Thoracic aorta (tissue), 2 donors: ENCODE data around the gene DENND2A. TPM values are rescaled to one million over a fixed set of nuclear protein-coding genes. Genes with fewer than 3 reads are reported as not detected.

ENCODE experiments used
- ATAC-seq: fragments of 150-250 bp; one replicate; pipeline ENCODE4 v1.8.0; 2017; ENCODE audit warnings: low read depth; ENCODE audit not compliant: insufficient number of reproducible peaks, low FRiP score
- DNase-seq: peaks from one replicate; pipeline ENCODE4 v3.0.0-alpha.2; 2020; ENCODE audit warnings: low spot score
- H3K27ac ChIP-seq, 2 donors: fragments of 200-600 bp; sonication (generic); 1 replicate in 1 of 2; 2 replicates in 1 of 2; pipeline ENCODE4 v1.5.1; 2016; ENCODE audit warnings: mild to moderate bottlenecking in 2 of 2, moderate library complexity in 2 of 2
- H3K27me3 ChIP-seq: fragments of 200-600 bp; sonication (generic); replicated peaks from 2 replicates; pipeline ENCODE4 v1.6.0; 2016; ENCODE audit warnings: mild to moderate bottlenecking; ENCODE audit not compliant: insufficient read depth
- H3K36me3 ChIP-seq: fragments of 200-600 bp; sonication (generic); one replicate; pipeline ENCODE4 v1.5.1; 2016
- H3K4me1 ChIP-seq, 2 donors: fragments of 200-600 bp; sonication (generic); 1 replicate in 1 of 2; 2 replicates in 1 of 2; pipeline versions ENCODE4 v1.5.1 to v1.6.0; 2016; ENCODE audit warnings: low read depth in 2 of 2, mild to moderate bottlenecking in 1 of 2; ENCODE audit not compliant: control insufficient read depth in 1 of 2
- H3K4me3 ChIP-seq: fragments of 200-600 bp; sonication (generic); 2 replicates; pipeline ENCODE4 v1.5.1; 2016; ENCODE audit warnings: mild to moderate bottlenecking
- H3K9me3 ChIP-seq: fragments of 200-600 bp; sonication (generic); 2 replicates; pipeline ENCODE4 v1.5.1; 2016
- CTCF ChIP-seq: fragments of 200-600 bp; sonication (generic); IDR thresholded peaks from one replicate; pipeline ENCODE4 v1.5.1; 2019; ENCODE audit warnings: antibody characterized with exemption
- total RNA-seq, 2 donors: library from RNA; depleted of rRNA; stranded (reverse); fragments of >200 nt; gene quantifications; one replicate each; pipeline versions ENCODE4 v1.1.0 to v1.2.3, GENCODE V29; 2016

DENND2A gene
- total RNA-seq, 2 donors from 2014 or later: 4.9 to 5.1 TPM

GRCh38 chr7:140475747-140476333, 164.8 kb downstream of the DENND2A start:
- TF ChIP-seq CTCF: peak; percentile 48
- Histone ChIP-seq H3K4me1 (peaks cover 11 to 22% of the 10 kb centered on the region in 2 donors), H3K36me3 (peaks cover 3% of the 10 kb centered on the region), H3K9me3 (no peaks in the 10 kb centered on the region), H3K27ac (no peak overlapping the region), H3K27me3 (no peaks in the 10 kb centered on the region), H3K4me3 (no peak overlapping the region)
- DNase-seq (no peak), ATAC-seq (no peak)

Other genes with a start within 250 kb of the DENND2A start
- 10 to 100 TPM; 66.5 to 83.2 TPM for gene SLC37A3, start 242.3 kb downstream of the DENND2A start, total RNA-seq
- gene RAB19, start 236.8 kb downstream of the DENND2A start, total RNA-seq: not detected
- gene MKRN1, start 161.3 kb downstream of the DENND2A start, total RNA-seq: 10 to 100 TPM; 39.7 to 62.1 TPM
- gene ADCK2, start 32.1 kb upstream of the DENND2A start, total RNA-seq: 10 to 100 TPM; 20.8 to 25.7 TPM
- 100 to 1,000 TPM in 1 of 2 donors, 10 to 100 TPM in 1; 84.0 to 354 TPM for gene NDUFB2, start 55.9 kb upstream of the DENND2A start, total RNA-seq